Adrenal gland (tissue), 5 donors: ENCODE measurements around the gene RPS2.

Experiments
- POLR2A ChIP-seq, 2 donors: fragments of 450-650 bp; IDR thresholded peaks; one replicate each; pipeline ENCODE4 v1.6.1; 2017; ENCODE audit warnings: antibody characterized with exemption in 2 of 2, mild to moderate bottlenecking in 2 of 2, moderate library complexity in 1 of 2
- TF ChIP-seq, protein P1 (sequence below), 6 experiments: fragments of 450-650 bp in 4 of 6; fragments of 200-600 bp in 2 of 6; sonication (generic) in 1 of 6; IDR thresholded peaks; 1 replicate in 5 of 6; 2 replicates in 1 of 6; pipeline versions ENCODE4 v1.5.1 to v1.8.0; 2016 to 2021; ENCODE audit warnings: antibody characterized with exemption in 6 of 6, mild to moderate bottlenecking in 2 of 6, moderate library complexity in 1 of 6
- donor health status: DM: no; HTN: no; CAD: no.

DNA sequence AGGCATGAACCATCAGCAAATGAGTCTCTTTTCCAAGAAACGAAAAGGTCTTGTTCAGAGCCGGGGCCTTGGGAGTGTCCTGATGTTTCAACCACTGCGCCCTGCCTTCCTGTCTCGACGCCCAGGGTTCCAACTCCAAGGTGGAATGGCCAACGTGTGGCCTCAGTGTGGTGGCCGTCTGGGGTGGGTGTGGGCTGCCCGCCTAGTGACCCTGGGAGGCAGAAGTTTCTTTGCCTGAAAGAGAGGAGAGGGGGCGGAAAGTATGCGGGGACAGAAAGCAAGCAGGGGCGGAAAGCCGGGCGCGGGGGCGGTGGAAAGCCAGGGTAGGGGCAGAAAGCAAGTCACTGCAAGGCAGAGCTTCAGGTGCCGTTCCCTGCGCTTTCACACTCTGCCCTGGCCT, 25.7 kb downstream of the RPS2 start:
- TF ChIP-seq, protein P1, sequence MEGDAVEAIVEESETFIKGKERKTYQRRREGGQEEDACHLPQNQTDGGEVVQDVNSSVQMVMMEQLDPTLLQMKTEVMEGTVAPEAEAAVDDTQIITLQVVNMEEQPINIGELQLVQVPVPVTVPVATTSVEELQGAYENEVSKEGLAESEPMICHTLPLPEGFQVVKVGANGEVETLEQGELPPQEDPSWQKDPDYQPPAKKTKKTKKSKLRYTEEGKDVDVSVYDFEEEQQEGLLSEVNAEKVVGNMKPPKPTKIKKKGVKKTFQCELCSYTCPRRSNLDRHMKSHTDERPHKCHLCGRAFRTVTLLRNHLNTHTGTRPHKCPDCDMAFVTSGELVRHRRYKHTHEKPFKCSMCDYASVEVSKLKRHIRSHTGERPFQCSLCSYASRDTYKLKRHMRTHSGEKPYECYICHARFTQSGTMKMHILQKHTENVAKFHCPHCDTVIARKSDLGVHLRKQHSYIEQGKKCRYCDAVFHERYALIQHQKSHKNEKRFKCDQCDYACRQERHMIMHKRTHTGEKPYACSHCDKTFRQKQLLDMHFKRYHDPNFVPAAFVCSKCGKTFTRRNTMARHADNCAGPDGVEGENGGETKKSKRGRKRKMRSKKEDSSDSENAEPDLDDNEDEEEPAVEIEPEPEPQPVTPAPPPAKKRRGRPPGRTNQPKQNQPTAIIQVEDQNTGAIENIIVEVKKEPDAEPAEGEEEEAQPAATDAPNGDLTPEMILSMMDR (IDR thresholded peaks at IDR 0.05) = no peak
- no peak for TF ChIP-seq POLR2A (IDR thresholded peaks at IDR 0.05)
